ENCODE measurements around the gene PRAMEF9.
"Not testable (repeated sequence)": the region's sequence is repeated elsewhere in the genome, so short reads cannot be mapped to it uniquely, and the experiment has no call there.

DNA sequence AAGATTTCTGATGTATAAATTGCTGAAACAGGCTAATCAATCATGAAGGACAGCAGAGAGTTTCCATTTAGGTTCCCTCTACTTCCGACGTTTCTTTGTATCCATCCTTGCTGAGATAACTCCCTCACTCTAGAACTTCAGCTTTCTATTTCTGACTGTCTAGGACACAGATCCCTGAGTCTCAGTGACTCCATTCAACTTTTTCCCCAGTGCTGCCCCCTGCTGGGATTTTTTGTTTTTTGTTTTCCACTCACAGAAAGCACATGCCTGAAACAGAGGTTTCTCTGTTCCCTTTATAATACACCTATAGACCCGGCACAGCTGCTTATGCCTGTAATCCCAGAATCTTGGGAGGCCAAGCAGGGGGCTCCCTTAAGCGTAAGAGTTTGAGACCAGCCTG, 51.1 kb downstream of the PRAMEF9 start:
- TF ChIP-seq, protein P1, sequence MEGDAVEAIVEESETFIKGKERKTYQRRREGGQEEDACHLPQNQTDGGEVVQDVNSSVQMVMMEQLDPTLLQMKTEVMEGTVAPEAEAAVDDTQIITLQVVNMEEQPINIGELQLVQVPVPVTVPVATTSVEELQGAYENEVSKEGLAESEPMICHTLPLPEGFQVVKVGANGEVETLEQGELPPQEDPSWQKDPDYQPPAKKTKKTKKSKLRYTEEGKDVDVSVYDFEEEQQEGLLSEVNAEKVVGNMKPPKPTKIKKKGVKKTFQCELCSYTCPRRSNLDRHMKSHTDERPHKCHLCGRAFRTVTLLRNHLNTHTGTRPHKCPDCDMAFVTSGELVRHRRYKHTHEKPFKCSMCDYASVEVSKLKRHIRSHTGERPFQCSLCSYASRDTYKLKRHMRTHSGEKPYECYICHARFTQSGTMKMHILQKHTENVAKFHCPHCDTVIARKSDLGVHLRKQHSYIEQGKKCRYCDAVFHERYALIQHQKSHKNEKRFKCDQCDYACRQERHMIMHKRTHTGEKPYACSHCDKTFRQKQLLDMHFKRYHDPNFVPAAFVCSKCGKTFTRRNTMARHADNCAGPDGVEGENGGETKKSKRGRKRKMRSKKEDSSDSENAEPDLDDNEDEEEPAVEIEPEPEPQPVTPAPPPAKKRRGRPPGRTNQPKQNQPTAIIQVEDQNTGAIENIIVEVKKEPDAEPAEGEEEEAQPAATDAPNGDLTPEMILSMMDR (IDR thresholded peaks at IDR 0.05; ENCODE audit: low read depth, low read length), result not testable (repeated sequence)
- TF ChIP-seq EZH2phosphoT487 (IDR thresholded peaks at IDR 0.05; ENCODE audit: low read depth), result not testable (repeated sequence)

Measured in OCI-LY3 (cell line).